ENCODE data around the gene CCDC28B. TPM values are rescaled to one million over a fixed set of nuclear protein-coding genes. Genes with fewer than 3 reads are reported as not detected.

Gene CCDC28B
- total RNA-seq, 1 donor from 2014 or later, result 39.1 TPM

DNA sequence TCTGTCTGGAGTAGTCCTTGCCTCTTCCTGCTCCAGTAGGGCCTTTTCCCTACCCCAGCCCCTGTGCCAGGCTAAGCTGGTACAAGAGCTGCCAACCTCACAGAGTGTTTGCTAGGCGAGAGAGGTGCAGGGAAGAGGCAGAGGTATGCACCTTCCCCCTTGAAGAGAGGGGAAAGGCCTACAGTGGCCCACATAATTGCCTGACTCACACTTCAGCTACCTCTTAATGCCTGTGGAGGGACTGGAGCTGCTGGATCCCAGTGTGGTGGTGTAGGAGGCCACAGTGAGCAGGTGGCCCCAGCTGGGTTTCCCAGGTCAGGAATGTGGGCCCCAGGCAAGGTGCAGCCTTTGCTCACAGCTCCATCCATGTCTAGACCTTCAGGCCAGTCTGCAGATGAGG is 3.3 kb upstream of the CCDC28B start:
- Mint-ChIP-seq H3K36me3 (ENCODE audit: low read depth) (peaks cover 68% of the 10 kb centered on the region), H3K27me3 (ENCODE audit: low read depth) (no peaks in the 10 kb centered on the region), H3K4me1 (ENCODE audit: low read depth) (peaks cover 71% of the 10 kb centered on the region), H3K4me3 (ENCODE audit: low read depth) (no peak overlapping the region), H3K27ac (peak overlapping the region; percentile 66), H3K9me3 (no peaks in the 10 kb centered on the region)
- no peak for DNase-seq (ENCODE audit: low spot score)
- intact Hi-C loops (cut with micrococcal nuclease), result no loop called here

DNA sequence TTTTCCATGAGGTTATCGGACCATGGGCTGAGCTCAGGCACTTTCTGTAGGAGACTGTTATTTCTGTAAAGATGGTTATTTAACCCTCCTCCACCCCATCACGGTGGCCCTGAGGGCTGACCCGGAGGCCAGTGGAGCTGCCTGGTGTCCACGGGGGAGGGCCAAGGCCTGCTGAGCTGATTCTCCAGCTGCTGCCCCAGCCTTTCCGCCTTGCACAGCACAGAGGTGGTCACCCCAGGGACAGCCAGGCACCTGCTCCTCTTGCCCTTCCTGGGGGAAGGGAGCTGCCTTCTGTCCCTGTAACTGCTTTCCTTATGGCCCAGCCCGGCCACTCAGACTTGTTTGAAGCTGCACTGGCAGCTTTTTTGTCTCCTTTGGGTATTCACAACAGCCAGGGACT is 2.6 kb upstream of the CCDC28B start:
- peaks cover 74% of the 10 kb centered on the region for H3K4me1 Mint-ChIP-seq (ENCODE audit: low read depth)
- H3K4me3 Mint-ChIP-seq (ENCODE audit: low read depth), result no peak overlapping the region
- peaks cover 64% of the 10 kb centered on the region for H3K36me3 Mint-ChIP-seq (ENCODE audit: low read depth)
- intact Hi-C loops (cut with micrococcal nuclease), result no loop called here
- no peaks in the 10 kb centered on the region for H3K9me3 Mint-ChIP-seq
- no peak for DNase-seq (ENCODE audit: low spot score)
- H3K27ac Mint-ChIP-seq, result no peak overlapping the region
- H3K27me3 Mint-ChIP-seq (ENCODE audit: low read depth), result no peaks in the 10 kb centered on the region

DNA sequence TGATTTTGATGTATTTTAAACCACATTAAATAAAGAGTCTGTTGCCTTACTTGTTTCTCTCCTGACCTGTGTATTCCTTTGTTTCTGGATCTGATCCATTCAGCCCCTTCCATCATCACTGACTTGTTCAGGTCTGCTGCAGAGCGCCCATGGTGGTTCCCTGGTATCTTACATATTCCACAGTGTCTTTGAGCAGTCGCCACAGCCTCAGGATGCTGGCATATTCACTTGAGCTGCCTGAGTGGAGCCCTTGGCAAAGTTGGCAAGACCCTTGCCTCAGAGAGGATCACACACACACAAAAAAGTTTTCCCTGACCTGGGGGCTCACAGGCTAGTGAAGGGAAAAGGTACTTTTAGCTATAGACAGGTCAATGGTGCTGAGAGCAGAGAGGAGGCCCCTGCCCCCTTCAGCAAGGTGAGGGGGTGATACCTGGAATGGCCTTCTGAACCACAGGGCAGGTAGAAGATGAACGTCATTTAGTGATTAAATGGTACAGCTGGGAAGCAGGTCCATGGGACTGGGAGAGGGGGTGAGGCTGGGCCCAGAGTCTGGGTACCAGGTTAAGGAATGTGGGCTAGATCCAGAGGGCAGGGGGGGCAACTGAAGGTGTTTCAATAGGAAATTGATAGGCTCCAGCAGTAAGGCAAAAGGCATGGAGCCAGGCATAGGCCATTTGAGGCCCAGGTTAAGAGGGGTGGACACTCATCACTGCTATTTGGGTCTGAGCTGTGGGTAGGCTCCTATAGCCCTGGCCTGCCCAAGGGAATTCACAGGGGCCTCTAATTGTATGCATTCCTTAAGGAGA is 2.0 kb upstream of the CCDC28B start:
- no peaks in the 10 kb centered on the region for H3K9me3 Mint-ChIP-seq
- peaks cover 61% of the 10 kb centered on the region for H3K36me3 Mint-ChIP-seq (ENCODE audit: low read depth)
- no peaks in the 10 kb centered on the region for H3K27me3 Mint-ChIP-seq (ENCODE audit: low read depth)
- H3K4me3 Mint-ChIP-seq (ENCODE audit: low read depth), result peak overlapping the region; percentile 15
- H3K27ac Mint-ChIP-seq, result peak overlapping the region; percentile 24
- DNase-seq (ENCODE audit: low spot score), result no peak
- peaks cover 71% of the 10 kb centered on the region for H3K4me1 Mint-ChIP-seq (ENCODE audit: low read depth)
- intact Hi-C loops (cut with micrococcal nuclease), result no loop called here

DNA sequence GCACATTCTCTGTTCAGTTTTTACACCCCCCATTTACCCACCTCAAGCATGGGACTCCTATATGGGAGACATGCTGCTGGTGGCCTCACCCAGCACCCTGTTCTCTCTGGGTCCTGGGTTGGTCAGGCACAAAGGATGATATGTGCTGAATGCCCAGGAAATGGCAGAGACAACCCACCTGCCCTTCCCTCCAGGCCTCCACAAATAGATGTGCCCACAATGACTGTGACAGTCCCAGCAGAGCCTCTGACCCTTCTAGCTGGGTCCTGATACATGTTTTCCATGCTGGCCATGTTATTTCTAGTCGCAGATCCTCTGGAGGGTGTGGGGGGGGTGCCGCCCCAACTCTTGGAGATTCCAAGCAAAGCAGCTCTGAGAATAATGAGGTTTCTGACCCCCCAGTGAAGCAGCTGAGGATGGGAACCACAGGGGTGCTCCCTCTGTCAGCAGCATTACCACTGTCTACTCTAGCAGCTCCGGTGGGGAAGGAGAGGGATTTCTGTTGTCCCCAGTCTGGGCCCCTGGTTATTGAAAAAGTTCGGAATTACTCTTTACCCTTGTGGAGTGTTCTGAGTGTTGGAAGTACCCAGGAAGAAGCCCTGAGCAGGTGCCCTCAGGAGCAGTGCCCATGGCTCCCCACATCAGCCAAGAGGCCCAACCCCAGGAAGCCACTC is 1.2 kb upstream of the CCDC28B start:
- Mint-ChIP-seq H3K4me1 (ENCODE audit: low read depth) (peaks cover 69% of the 10 kb centered on the region), H3K9me3 (no peaks in the 10 kb centered on the region), H3K27ac (peak overlapping the region; percentile 24), H3K36me3 (ENCODE audit: low read depth) (peaks cover 60% of the 10 kb centered on the region), H3K4me3 (ENCODE audit: low read depth) (peak overlapping the region; percentile 23), H3K27me3 (ENCODE audit: low read depth) (no peaks in the 10 kb centered on the region)
- no peak for DNase-seq (ENCODE audit: low spot score)
- intact Hi-C loops (cut with micrococcal nuclease), result no loop called here

DNA sequence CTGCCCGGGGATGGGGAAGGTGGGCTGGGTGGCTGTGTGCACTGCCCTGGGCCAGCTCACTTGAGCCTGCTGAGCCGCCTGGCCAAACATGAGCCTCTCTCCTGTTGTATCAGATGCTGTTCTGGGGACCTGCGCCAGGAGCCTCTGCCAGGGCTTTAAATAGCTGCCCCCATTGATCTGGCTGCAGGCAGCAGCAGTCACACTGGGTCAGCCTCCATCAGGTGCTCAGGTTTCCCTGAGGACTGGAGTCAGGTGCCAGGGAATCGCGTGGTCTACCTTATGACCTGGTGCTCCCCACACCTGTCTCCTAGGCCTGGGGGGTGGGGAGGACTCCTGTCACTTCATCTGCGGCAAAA is 700 bp upstream of the CCDC28B start:
- Mint-ChIP-seq H3K27ac (peak overlapping the region; percentile 90), H3K9me3 (no peaks in the 10 kb centered on the region), H3K36me3 (ENCODE audit: low read depth) (peaks cover 60% of the 10 kb centered on the region), H3K4me3 (ENCODE audit: low read depth) (peak overlapping the region; percentile 80), H3K27me3 (ENCODE audit: low read depth) (no peaks in the 10 kb centered on the region), H3K4me1 (ENCODE audit: low read depth) (peaks cover 64% of the 10 kb centered on the region)
- no peak for DNase-seq (ENCODE audit: low spot score)
- intact Hi-C loops (cut with micrococcal nuclease), result loop anchor here (1.0 to 10.0 kb wide), 4 partner anchors 19 to 615 kb away; partner anchors contain the start of genes BSDC1, LCK, S100PBP and YARS1

DNA sequence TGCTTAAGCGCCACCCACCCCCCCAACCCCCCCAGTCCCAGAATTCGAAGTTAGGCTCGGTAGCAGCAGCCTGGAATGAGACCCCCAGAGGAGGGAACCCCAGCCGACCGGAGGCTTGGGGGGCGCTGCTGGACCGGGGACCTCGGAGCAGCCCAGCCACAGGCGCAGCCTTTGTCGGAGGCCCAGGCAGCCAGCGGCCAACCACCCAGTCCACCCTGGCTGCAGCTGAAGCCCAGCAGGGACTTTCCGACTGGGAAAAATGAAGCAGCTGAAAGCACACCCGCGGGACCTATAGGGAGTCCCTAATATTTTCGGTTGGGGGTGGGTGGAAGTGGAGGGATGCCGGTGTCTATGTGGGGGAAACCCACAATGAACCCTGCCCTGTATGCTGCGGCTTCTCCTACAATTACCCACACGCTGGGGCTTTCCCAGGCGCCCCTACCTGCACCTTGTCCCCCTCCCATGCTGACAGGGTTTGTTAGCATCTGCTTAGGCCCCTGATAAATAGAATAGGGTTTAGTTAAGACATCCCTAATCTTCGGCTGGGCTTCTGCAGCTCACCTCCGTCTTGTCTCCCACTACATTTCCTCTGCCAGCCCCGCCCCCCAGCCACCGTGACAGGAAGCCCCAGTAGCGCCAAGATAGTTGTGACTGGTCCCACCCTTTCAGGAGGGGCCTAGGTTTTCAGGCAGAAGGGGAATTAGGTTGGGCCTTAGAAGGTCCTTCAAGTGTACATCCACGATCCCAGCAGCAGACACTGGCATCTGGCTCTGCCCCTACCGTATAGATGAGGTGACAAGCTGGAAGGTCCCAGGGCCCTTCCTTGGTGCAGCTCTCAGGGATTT is 838 bp downstream of the CCDC28B start:
- Mint-ChIP-seq H3K36me3 (ENCODE audit: low read depth) (peaks cover 50% of the 10 kb centered on the region), H3K4me3 (ENCODE audit: low read depth) (peak overlapping the region; percentile 80), H3K9me3 (no peaks in the 10 kb centered on the region), H3K27ac (peak overlapping the region; percentile 93), H3K27me3 (ENCODE audit: low read depth) (no peaks in the 10 kb centered on the region), H3K4me1 (ENCODE audit: low read depth) (peaks cover 53% of the 10 kb centered on the region)
- intact Hi-C loops (cut with micrococcal nuclease), result loop anchor here (5.0 to 10.0 kb wide), 3 partner anchors 51 to 614 kb away; partner anchors contain the start of genes BSDC1, LCK, S100PBP and YARS1
- DNase-seq (ENCODE audit: low spot score), result peak; percentile 76

DNA sequence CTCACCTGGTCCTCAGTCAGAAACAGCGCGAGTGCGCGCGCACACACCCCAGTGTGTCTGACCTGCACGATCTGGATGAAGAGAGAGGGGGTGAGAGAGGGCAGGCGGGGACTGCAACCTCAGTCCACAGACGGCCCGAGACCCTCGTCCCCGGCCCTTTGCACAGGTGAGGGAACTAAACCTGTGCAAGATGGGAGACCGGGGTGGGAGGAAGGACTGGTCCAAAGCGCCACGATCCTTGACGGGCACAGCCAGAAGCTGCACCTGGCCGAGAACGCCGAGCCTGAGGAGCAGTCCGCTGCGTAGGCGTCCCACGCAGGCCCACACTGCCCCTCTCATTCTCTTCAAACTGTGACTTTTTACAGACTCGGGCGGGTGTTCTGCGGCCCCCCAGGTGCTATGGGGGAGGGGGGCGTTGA is 4.6 kb downstream of the CCDC28B start:
- peak overlapping the region; percentile 28 for H3K27ac Mint-ChIP-seq
- H3K27me3 Mint-ChIP-seq (ENCODE audit: low read depth), result no peaks in the 10 kb centered on the region
- H3K4me1 Mint-ChIP-seq (ENCODE audit: low read depth), result peaks cover 34% of the 10 kb centered on the region
- H3K9me3 Mint-ChIP-seq, result no peaks in the 10 kb centered on the region
- peaks cover 37% of the 10 kb centered on the region for H3K36me3 Mint-ChIP-seq (ENCODE audit: low read depth)
- peak overlapping the region; percentile 87 for H3K4me3 Mint-ChIP-seq (ENCODE audit: low read depth)
- intact Hi-C loops (cut with micrococcal nuclease), result loop anchor here (5.0 to 10.0 kb wide), 3 partner anchors 47 to 610 kb away; partner anchors contain the start of genes BSDC1, LCK, S100PBP and YARS1
- DNase-seq (ENCODE audit: low spot score), result no peak

DNA sequence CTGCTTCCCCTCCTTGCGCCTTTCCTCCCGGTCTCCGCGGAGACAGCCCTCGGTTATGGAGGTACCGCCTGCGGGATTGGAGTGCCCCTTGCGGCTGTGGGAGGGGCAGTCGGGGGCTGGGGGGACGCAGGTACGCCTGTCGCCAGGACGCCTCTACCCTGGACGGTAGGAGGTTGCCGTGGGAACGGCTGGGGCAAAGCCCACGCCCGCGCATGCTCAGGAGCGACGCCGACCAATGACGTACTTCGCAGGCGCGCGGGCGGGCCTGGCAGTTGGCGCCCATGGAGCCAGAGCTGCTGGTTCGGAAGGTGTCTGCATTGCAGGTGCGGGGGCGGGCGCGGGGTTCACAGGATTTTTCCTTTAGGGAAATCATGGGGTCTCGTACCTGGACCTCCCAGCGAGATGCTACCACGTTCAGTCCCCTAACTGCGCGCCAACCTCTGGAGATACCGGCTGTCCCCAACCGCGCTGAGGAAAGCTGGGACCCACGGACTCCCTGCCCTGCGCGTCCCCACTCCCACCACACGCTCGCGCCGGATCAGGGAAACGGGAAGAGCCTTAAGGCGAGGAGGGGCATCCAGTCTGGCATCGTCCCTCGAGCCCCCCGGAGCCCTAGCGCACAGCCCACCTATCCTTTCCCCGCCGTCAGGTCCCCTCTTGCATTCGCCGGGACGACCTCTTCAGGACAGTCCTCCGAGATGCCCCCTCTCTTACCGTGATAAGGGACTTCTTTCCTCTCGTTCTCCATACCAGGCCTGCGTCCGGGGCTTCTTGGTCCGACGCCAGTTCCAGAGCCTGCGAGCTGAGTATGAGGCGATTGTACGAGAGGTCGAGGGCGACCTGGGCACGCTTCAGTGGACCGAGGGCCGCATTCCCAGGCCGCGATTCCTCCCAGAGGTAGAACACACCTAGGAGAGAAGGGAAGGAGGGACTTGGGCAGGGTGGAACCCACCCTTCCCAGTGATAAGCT is 5.3 kb downstream of the CCDC28B start, which contains the start of gene IQCC:
TSS of gene IQCC (plus strand) at position 271 of the 970 bp plus-strand sequence. CDS start at position 282, 11 bp downstream.
- intact Hi-C loops (cut with micrococcal nuclease), result loop anchor here (10.0 kb wide), 1 partner anchor 609 kb away; the partner anchor contains the start of genes S100PBP and YARS1
- no peaks in the 10 kb centered on the region for H3K9me3 Mint-ChIP-seq
- peaks cover 37% of the 10 kb centered on the region for H3K36me3 Mint-ChIP-seq (ENCODE audit: low read depth)
- peak within 1 kb of the TSS; percentile 83 for H3K27ac Mint-ChIP-seq
- H3K27me3 Mint-ChIP-seq (ENCODE audit: low read depth), result no peaks in the 10 kb centered on the region
- DNase-seq (ENCODE audit: low spot score), result peak; percentile 82
- H3K4me3 Mint-ChIP-seq (ENCODE audit: low read depth), result peak within 1 kb of the TSS; percentile 87
- peaks cover 28% of the 10 kb centered on the region for H3K4me1 Mint-ChIP-seq (ENCODE audit: low read depth)

DNA sequence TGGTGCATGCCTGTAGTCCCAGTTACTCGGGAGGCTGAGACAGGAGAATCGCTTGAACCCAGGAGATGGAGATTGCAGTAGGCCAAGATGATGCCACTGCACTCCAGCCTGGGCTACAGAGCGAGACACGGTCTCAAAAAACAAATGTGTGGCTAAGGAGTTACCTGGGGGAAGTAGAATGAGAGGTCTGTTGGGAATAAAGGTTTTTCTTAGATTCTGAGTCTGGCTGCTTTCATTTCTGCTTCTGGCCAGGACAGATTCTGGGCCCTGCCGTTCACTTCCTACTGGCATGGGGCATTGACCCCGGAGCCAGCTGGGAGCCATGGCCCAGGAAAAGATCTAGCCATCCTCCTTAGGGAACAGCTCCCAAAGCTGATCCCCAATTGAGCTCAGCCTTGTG is 8.1 kb downstream of the CCDC28B start:
- intact Hi-C loops (cut with micrococcal nuclease), result loop anchor here (10.0 kb wide), 1 partner anchor 606 kb away; the partner anchor contains the start of genes S100PBP and YARS1
- Mint-ChIP-seq H3K4me1 (ENCODE audit: low read depth) (peaks cover 16% of the 10 kb centered on the region), H3K27ac (no peak overlapping the region), H3K36me3 (ENCODE audit: low read depth) (peaks cover 26% of the 10 kb centered on the region), H3K27me3 (ENCODE audit: low read depth) (no peaks in the 10 kb centered on the region), H3K9me3 (no peaks in the 10 kb centered on the region), H3K4me3 (ENCODE audit: low read depth) (no peak overlapping the region)
- DNase-seq (ENCODE audit: low spot score), result no peak

DNA sequence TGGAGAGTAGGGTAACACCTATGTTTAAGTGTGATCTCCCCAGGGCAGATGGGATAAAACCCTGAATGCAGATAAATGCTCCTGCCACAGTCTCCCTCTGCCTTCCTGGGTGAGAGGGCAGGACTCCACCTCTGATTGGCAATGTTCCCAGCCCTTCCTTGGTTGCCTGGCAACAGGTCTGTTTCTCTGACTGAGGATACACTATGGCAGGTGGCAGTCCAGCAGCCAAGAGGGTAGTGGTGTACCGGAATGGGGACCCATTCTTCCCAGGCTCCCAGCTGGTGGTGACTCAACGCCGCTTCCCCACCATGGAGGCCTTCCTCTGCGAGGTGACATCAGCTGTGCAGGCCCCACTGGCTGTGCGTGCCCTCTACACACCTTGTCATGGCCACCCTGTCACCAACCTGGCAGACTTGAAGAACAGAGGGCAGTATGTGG is 8.5 kb downstream of the CCDC28B start, which contains the start of gene DCDC2B:
TSS of gene DCDC2B (plus strand) at position 199 of the 438 bp plus-strand sequence. CDS start at position 204, 5 bp downstream.
- no peak within 1 kb of the TSS for H3K27ac Mint-ChIP-seq
- H3K4me3 Mint-ChIP-seq (ENCODE audit: low read depth), result no peak within 1 kb of the TSS
- intact Hi-C loops (cut with micrococcal nuclease), result loop anchor here (10.0 kb wide), 1 partner anchor 606 kb away; the partner anchor contains the start of genes S100PBP and YARS1
- no peaks in the 10 kb centered on the region for H3K27me3 Mint-ChIP-seq (ENCODE audit: low read depth)
- H3K4me1 Mint-ChIP-seq (ENCODE audit: low read depth), result peaks cover 15% of the 10 kb centered on the region
- peaks cover 23% of the 10 kb centered on the region for H3K36me3 Mint-ChIP-seq (ENCODE audit: low read depth)
- H3K9me3 Mint-ChIP-seq, result no peaks in the 10 kb centered on the region
- DNase-seq (ENCODE audit: low spot score), result no peak
